GM19397 (cell line): ENCODE data around the gene ENOX1.

Source experiments
- ATAC-seq: cut with Tn5 transposase; IDR thresholded peaks from one replicate; pipeline ENCODE4 v1.9.1; 2021; ENCODE audit warnings: mild to moderate bottlenecking, moderate library complexity; ENCODE audit not compliant: unreplicated experiment

ENOX1 gene

DNA sequence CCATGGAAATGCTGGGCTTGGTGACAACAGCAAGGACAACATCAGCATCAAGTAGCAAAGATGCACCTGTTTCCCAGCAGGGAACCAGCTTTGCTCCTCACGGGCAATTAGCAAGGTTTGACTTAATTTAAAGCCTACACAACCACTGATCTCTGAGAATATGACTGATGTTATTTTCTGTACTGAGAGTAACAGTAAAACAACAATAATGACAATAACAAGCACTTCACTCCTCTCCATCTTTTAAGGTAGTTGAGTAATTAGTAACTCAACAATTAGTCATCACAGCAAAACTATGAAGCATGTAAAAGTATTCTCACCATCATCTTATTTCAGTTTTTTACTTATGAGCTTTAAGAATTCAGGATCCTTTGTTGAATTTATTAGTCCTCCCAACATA is 37.3 kb downstream of the ENOX1 start:
- no peak for ATAC-seq

DNA sequence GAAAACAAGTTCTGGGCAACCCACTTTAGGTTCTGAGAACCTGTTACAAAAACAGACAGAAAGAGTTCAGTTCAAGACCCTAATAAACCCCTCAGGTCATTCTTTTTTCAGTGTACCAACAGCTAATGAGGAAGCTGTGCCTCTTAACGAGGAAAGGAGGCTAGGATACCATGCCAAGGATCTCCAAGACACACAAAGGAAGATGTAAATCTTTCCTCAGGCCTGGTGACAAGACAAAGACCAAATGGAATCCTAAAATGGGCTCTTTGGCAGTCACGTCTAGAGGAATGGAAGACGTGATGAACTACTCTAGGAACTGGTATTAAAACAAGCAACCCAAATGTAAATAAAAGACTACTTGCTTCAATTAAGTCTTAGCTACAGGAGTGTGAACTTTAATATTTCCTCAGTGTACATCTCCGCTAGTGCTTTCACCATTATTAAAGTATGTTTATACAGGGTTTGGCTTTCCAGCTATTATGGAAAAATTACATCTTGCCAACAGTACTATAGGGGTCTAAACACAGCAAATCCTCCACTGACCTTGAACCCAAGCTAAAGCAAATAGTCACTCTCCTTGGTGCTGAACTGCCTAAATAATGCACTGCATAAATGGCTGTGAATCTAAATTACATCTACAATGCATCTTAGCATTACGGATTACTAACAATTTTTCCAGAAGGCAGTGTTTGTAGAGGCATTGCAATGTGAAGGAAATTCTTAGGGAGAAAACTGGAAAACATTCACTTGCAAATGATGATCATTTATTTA is 42.3 kb downstream of the ENOX1 start:
- no peak for ATAC-seq

DNA sequence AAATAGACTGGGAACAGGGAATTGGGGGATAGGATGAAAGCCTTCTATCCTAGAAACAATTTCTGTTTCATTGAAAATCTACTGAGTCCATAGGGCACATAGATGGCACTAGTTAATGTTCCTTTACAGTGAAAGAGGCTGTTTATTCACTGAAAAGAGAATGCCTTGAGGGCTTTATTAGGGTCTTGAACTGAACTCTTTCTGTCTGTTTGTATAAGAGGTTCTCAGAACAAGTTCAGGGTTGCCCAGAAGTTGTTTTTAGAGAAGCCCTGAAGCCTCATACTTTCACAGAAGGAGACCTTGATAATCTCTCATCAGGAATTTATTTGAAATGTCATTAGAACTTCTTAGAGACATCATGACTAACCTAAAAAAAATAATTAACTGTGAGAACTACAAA is 43.9 kb downstream of the ENOX1 start:
- no peak for ATAC-seq

DNA sequence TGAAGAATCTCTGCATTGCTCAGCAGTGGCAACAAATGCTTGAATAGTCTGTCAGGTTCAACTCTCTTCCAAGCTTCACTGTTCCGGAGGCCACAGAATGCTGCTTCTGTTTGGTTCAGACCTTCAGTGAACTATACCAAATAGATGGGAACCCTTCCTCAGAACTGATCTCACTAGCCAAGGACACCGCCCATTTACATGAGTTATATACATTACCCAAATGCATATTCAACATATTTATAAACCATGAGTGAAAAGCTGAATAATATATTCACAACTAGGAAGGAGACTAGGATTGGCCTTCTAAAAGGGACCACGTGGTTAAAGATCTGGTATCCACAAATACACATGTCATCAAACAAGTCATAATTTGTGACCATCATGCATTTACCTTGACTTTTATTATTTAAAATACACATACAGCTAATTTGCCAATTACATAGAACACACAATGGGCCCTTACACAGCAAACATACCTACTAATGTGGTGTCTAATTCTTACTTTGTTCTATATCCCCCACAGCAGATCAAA is 49.3 kb downstream of the ENOX1 start:
- ATAC-seq: no peak

DNA sequence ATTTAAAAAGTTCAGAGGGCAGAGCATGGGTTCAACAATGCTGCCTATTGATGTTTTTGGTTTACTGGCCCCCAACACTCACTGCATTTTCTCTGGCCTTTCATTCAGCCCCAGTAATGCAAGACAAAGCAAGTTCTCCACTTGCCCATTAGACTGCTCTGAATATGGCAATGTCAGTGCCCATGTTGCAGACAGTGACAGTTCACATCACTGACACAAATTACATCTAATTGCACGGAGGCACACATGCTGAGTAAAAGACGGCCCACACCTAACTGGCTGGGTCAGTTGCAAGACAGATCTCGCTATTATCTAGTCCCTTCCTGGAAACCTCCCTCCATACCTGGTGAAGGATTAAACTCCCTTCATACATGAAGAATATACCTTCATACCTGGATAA is 54.0 kb downstream of the ENOX1 start:
- ATAC-seq: no peak

DNA sequence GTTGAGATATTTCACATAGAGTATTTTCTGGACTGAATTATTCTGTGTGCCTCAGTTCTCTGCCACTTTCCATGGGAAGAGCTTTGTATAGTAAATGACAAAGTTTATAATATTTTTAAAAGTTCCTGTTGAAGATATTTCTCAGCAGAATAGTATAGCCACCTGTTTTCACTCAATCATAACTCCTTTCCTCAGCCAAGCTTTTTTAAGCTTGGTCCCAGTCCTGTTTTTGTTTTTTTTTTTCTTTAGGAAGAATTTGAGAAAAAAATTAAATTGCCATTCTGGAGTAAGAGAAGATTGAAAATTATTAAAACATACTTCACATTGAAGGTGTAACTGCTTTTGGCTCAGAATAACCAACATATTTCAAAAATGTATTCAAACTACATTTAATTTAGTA is 55.5 kb downstream of the ENOX1 start:
- ATAC-seq: no peak

DNA sequence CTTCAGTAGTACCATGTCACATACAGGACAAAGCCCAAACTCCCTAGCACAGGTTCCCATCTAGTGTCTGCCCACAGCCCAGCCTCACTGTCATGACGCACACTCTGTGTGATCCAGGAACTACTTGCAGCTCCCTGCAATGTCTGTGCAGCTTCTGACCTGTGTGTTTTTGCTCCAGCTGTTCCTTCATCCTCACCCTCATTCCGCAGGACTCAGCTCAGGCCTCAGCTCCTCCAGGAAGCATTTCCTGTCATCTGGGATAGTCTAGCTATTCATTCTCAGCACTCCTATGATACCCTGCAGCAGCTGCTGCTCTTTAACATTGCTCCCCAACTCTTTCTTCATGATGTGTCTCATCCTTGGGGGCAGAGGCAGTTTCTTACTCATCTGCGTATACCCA is 56.1 kb downstream of the ENOX1 start:
- no peak for ATAC-seq

DNA sequence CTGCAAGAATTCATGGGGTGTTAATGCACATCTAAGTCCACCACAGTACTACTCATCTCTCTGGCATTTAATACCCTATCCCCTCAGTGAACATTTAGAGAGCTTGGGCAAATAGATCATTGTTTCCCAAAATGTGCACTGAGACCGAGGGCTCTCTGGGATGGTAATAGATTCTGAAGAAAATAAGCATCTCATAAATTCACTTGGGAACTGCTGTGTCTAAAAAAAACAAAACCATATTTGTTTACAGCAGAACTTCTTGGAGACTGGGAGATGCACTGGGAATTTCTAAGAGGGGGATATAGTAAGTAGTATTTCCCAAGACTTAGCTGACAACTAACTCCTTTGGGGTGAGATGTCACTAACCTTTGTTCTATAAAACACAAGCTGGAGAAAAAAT is 58.4 kb downstream of the ENOX1 start:
- ATAC-seq: no peak

DNA sequence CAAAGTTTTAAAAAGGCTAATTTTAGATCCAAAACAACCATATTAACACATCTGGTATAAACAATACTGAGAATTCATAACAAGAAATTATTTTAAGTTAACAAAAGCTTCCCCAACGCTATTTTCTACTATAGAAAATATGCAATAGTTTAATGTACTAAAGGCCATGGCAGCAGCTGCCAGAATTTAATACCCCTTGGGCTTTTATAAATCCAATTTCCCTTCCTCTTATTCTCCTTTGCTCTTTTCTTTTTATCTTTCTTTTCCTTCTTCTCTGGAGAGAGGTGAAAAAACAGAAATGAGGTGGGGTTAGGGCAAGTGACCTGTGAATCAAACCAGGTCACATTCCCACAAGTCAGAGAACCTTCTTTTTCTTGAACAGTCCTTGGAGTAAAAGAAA is 58.9 kb downstream of the ENOX1 start:
- no peak for ATAC-seq

DNA sequence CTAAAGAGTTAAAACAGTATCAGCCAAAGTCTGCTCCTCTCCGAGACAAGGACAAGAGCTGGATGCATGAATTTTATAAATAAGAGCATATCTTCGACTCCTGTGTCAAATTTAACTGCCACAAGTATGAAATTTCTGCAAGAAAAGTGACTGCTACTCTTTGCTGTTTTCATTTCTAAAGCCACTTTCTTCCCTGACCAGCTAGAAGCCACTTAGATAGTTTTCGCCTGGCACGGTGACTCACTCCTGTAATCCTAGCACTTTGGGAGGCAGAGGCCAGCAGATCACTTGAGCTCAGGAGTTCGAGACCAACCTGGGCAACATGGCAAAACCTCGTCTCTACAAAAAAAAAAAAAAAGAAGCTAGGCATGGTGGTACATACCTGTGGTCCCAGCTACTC is 61.3 kb downstream of the ENOX1 start:
- ATAC-seq: no peak

DNA sequence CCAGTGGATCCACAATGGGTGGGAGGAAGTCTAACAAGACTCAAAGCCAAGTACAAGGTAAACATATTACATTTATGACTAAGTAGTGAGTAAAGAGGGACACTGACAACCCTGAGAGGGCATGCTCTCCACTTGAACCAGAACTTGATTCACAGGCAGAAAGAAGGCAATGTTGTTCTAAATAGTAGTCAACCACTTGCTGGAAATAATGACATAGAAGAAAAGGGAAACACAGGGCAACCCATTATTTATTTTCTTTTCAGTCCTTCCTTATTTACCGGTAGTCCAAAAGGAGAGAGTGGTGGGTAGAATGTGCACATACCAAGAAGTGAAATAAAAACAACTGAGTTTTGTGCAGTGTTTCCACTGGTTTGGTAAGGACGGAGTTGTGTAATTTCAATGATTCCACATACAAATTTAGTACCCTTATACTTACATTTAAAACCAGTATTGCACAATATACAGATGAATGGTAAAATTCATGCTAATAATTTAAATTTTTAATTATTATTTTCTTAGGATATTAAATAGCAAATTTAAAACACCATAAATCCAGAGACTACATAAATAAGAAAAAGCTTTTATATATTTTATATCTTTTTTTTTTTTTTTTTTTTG is 65.9 kb downstream of the ENOX1 start:
- ATAC-seq: no peak

DNA sequence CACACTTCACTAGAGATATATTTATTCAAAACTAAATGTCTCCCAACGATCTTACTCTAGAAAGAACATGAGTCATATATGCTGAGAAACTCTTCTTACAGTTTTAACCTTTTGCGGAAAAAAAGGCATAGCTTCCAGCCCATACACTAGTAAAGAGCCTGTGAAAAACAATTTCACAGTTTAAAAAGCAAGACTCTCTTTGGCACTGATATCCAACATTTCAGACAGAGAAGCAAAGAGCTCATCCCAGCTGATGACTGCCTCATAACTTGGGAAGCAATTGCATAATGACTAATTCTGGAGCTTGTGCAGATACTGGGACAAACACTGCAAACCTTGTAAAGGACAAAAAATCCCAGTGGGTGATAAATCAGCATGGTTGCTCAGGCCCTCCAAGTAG is 88.0 kb downstream of the ENOX1 start:
- ATAC-seq: no peak

DNA sequence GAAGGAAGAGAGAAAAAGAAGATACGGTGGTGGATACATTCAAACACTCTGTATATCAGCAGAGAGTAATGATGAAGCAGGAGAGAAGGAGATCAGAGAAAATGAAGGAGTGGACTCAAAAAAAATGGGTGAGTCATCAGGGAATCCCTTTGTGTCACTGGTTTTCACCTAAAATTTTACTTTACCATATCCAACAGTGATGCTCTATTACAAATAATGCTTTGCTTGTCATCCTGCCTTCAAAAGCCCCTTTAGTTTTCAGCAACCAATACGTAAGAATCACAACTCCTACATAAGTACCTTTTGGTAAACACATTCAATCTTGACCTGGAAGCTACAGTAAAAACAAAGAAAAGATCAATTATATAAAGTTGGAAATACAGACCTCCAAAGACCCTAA is 88.8 kb downstream of the ENOX1 start:
- ATAC-seq: no peak

DNA sequence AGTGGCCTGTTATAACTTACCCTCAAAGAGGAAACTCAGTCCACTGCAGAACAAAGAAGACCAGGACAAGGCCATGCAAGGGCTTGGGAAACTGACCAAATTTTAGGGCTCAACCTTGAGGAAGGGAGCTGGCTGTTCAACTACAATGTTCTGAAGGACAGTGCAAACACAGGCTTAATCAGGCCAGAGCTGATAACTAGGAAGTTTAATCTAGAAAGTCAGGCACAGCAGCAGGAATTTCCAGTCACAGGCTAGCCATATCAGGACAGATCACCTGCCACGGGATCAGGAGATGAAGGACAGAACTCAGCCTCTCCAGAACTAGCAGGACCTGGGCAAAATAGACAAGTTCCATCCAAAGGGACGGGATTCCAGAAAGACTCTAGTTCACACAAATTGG is 89.4 kb downstream of the ENOX1 start:
- ATAC-seq: no peak

DNA sequence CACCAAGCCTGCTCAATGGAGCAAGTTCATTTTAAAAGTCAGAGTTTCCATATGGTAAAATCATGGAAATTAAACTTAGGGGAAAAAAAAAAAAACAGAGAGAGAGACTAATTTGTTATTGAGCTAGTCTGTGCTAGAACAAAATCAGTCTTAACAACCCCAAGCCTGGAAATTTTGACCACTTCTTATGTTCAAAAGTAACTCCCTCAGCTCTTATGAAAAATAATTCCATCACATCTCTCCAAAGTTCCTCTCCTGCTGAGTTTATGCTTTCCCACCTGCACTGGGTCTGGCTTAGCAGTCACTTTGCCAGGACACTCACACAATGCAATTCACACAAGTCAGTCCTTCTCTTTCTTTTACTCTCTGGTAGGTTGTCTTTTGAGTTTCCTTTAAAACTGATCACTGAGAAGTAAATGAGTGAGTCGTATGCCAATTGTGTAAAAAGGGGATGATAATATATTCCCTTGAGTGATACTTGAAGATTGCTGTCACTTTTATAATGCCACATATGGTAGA is 92.6 kb downstream of the ENOX1 start:
- ATAC-seq: no peak

DNA sequence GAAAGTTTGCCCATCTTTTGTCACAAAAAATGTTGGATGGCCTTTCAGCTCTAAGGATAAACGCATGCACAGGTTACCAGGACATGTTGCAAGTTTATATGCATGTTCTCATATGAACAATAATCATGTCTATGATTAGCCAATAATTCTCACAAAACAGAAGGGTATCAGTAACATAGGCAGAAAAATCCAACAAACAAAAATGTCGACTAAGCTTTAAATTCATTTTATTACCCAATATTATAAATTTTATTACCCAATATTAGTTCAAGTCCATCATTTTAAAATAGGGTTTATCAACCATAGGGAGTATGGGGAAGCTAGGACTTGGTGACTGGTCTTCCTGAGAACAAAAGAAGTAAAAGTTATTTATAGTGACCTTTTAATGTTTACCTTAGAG is 93.1 kb downstream of the ENOX1 start:
- no peak for ATAC-seq

DNA sequence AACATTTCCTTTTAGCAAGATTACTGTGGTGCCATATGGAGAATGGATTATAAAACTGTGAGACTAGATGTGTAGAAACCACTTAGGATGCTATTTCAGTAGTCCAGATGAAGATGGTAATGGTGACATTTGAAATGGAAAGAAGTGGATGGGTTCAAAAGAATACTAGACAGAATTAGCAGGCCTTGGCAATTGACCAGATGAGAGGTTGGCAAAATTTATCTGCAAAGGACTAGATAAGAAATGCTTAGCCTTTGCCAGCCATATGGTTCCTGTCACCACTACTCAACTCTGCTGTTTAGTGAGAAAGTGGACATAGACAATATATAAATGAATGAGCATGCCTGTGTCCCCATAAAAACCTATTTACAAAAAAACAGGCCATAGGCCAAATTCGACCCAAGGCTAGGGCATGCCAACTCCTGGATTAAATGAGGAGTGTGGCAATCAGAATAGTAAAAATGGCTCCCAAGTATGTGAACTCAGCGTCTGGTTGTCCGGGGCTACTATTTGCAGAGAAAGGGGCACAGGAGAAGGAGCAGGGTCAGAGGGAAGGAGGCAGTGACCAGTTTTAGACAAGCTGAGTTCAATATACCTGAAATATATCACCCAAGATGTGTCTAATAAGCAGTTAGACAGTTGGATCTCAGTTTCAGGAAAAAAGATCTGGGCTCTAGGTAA is 98.4 kb downstream of the ENOX1 start:
- ATAC-seq: no peak

DNA sequence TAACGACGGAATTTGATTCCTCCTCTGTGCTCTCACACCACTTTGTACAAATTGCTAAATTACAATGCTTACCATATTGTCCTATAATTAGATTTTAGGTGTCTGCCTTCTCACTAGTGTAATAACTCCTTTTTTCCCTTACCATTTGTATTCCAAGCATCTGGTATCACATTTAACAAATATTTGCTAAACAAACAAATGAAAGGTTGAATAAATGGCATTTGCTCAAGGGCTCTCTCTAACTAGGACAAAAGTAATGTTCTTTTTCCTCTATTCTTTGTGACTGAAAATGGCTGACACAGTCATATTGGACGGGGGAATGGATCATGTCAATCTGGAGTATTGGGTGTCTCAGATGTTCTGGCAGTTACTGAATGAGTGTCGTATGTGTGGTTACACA is 99.7 kb downstream of the ENOX1 start:
- no peak for ATAC-seq

DNA sequence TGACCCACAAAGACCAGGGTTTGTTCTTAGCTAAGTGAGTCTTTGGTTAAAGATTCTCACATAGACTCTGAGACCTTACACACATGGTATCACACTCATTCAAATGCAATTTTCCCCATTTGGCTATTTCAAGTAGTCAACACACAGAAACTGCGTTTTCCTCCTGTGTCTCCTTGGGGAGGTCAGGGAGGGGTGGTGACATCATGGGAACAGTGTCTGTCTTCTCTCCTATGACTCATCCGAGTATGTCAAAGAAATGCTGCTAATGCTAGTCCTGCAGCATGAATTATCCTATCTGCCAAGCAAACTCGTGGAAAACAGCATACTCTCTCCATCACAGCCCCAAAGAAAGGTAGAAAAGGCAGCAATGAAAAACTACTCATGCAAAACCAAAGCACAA is 100.2 kb downstream of the ENOX1 start:
- no peak for ATAC-seq

DNA sequence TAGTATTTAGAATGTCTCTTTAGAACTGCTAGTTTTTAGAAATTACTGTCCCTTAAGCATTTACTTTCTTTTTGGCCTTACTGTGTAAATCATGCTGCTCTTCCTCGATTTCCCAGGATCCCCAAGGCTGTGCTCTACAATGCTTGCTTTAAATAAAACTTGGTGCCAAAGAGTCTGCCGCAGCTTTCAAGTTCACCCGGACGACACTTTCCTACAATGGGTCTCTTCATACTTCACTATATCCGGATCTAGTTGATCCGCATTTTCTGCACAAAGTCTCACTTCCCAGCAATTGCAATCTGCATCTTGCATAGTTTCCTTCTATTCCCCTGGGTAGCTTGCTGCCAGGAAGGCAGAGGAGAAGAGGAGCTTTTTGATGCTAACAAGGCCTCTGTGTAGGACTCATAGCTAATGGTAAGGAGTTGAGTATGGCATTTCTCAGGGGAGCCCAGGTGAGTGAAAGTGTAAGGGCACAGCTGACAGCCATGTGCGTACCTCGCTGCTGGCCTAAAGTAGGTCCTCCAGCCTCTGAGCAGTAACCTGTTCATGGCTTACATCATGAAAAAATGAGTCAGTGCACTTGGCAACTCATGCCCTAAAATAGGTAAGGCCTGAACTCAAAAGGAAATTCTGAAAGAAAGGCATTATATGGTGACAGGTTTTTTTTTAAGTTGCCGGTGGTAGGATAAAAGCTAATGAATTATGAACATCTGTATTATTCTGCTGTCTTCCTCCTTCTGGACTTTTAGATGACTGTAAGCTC is 101.6 kb downstream of the ENOX1 start:
- no peak for ATAC-seq

DNA sequence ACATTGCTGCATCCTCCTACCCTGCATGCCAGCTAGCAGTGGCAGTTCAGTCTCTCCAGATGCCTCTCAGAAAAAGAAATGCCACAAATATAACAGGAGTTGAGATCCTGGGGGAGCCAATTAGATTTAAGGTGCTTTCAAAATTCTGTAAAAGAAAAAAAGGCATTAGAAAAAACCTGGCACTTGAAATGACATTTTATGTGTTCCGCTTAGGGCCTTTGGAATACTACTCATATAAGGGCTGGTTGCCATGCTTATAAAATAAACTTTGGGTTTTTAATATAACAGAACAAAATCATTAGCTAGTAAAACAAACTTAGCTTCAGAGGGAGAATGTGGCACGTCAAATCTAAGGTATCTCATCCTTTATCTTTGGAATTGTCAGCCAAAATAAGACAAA is 104.1 kb downstream of the ENOX1 start:
- no peak for ATAC-seq
